ENCODE data around the gene PDSS2. TPM values are rescaled to one million over a fixed set of nuclear protein-coding genes. Genes with fewer than 3 reads are reported as not detected.

The PDSS2 gene
- total RNA-seq, 1 donor from 2014 or later, result 10.1 TPM

GRCh38 chr6:107396211-107396610 lies 63.2 kb downstream of the PDSS2 start:
- no peaks in the 10 kb centered on the region for H3K4me1 Mint-ChIP-seq (ENCODE audit: low read depth)

GRCh38 chr6:107392069-107392468 lies 67.3 kb downstream of the PDSS2 start:
- no peaks in the 10 kb centered on the region for H3K27me3 Mint-ChIP-seq (ENCODE audit: low read depth)
- H3K4me3 Mint-ChIP-seq (ENCODE audit: unreplicated experiment), result no peak overlapping the region
- H3K9me3 Mint-ChIP-seq (ENCODE audit: low read depth), result peaks cover 25% of the 10 kb centered on the region
- no peak for DNase-seq (ENCODE audit: low spot score)
- H3K36me3 Mint-ChIP-seq (ENCODE audit: low read depth), result peaks cover 10% of the 10 kb centered on the region
- peaks cover 16% of the 10 kb centered on the region for H3K4me1 Mint-ChIP-seq (ENCODE audit: low read depth)
- no peak overlapping the region for H3K27ac Mint-ChIP-seq (ENCODE audit: unreplicated experiment)
- TF ChIP-seq CTCF (IDR thresholded peaks at IDR 0.05), result no peak

More at GRCh38 chr6:107396211-107396610, 63.2 kb downstream of the PDSS2 start:
- Mint-ChIP-seq H3K27ac (ENCODE audit: unreplicated experiment) (no peak overlapping the region), H3K27me3 (ENCODE audit: low read depth) (no peaks in the 10 kb centered on the region), H3K9me3 (ENCODE audit: low read depth) (peaks cover 27% of the 10 kb centered on the region), H3K36me3 (ENCODE audit: low read depth) (peaks cover 10% of the 10 kb centered on the region), H3K4me3 (ENCODE audit: unreplicated experiment) (no peak overlapping the region)
- DNase-seq (ENCODE audit: low spot score), result no peak
- no peak for TF ChIP-seq CTCF (IDR thresholded peaks at IDR 0.05)

GRCh38 chr6:107390685-107391435 lies 68.5 kb downstream of the PDSS2 start:
- Mint-ChIP-seq H3K4me1 (ENCODE audit: low read depth) (peaks cover 19% of the 10 kb centered on the region), H3K27me3 (ENCODE audit: low read depth) (no peaks in the 10 kb centered on the region), H3K9me3 (ENCODE audit: low read depth) (peaks cover 25% of the 10 kb centered on the region), H3K27ac (ENCODE audit: unreplicated experiment) (no peak overlapping the region), H3K4me3 (ENCODE audit: unreplicated experiment) (no peak overlapping the region), H3K36me3 (ENCODE audit: low read depth) (peaks cover 10% of the 10 kb centered on the region)
- TF ChIP-seq CTCF (IDR thresholded peaks at IDR 0.05), result no peak
- no peak for DNase-seq (ENCODE audit: low spot score)

- no peak for DNase-seq (ENCODE audit: low spot score)
- TF ChIP-seq CTCF (IDR thresholded peaks at IDR 0.05), result no peak
- peaks cover 21% of the 10 kb centered on the region for H3K9me3 Mint-ChIP-seq (ENCODE audit: low read depth)
- peaks cover 19% of the 10 kb centered on the region for H3K4me1 Mint-ChIP-seq (ENCODE audit: low read depth)
- H3K27me3 Mint-ChIP-seq (ENCODE audit: low read depth), result no peaks in the 10 kb centered on the region
- H3K27ac Mint-ChIP-seq (ENCODE audit: unreplicated experiment), result no peak overlapping the region
- no peak overlapping the region for H3K4me3 Mint-ChIP-seq (ENCODE audit: unreplicated experiment)
- peaks cover 10% of the 10 kb centered on the region for H3K36me3 Mint-ChIP-seq (ENCODE audit: low read depth)
These were observed 69.3 kb downstream of the PDSS2 start for GRCh38 chr6:107390056-107390455.

GRCh38 chr6:107386904-107387303 lies 72.5 kb downstream of the PDSS2 start:
- Mint-ChIP-seq H3K27ac (ENCODE audit: unreplicated experiment) (no peak overlapping the region), H3K4me1 (ENCODE audit: low read depth) (peaks cover 19% of the 10 kb centered on the region), H3K27me3 (ENCODE audit: low read depth) (no peaks in the 10 kb centered on the region), H3K9me3 (ENCODE audit: low read depth) (no peaks in the 10 kb centered on the region), H3K36me3 (ENCODE audit: low read depth) (no peaks in the 10 kb centered on the region), H3K4me3 (ENCODE audit: unreplicated experiment) (no peak overlapping the region)
- TF ChIP-seq CTCF (IDR thresholded peaks at IDR 0.05), result no peak
- DNase-seq (ENCODE audit: low spot score), result no peak

Measured in chondrocyte (in vitro differentiated cells).